Right lobe of liver (tissue), 6 donors: Measurements from ENCODE around the gene TIGD2. TPM values are rescaled to one million over a fixed set of nuclear protein-coding genes. Genes with fewer than 3 reads are reported as not detected.

Experiments
- ATAC-seq, 4 donors: fragments of 200-7000 bp; cut with Tn5 transposase; one replicate each; pipeline ENCODE4 v1.9.1; 2020; ENCODE audit warnings: mild to moderate bottlenecking in 4 of 4, moderate library complexity in 4 of 4
- DNase-seq, 3 donors: peaks; one replicate each; pipeline ENCODE4 v3.0.0-alpha.2; 2020
- H3K27ac ChIP-seq, 3 donors: fragments of 200-600 bp; one replicate each; pipeline ENCODE4 v1.8.0; 2022
- H3K27me3 ChIP-seq, 2 donors: fragments of 200-600 bp; one replicate each; pipeline ENCODE4 v1.8.0; 2022
- H3K36me3 ChIP-seq, 4 donors: fragments of 200-600 bp; sonication (generic) in 1 of 4; one replicate each; pipeline versions ENCODE4 v1.5.1 to v1.8.0; 2017 to 2022; ENCODE audit warnings: control low read depth in 1 of 4
- H3K4me1 ChIP-seq, 4 donors: fragments of 200-600 bp; sonication (generic) in 1 of 4; one replicate each; pipeline versions ENCODE4 v1.5.1 to v1.8.0; 2017 to 2022; ENCODE audit warnings: control low read depth in 1 of 4
- H3K4me3 ChIP-seq, 3 donors: fragments of 200-600 bp; one replicate each; pipeline ENCODE4 v1.8.0; 2022
- H3K9me3 ChIP-seq, 4 donors: fragments of 200-600 bp; sonication (generic) in 1 of 4; one replicate each; pipeline versions ENCODE4 v1.5.1 to v1.8.0; 2017 to 2022; ENCODE audit warnings: control low read depth in 1 of 4
- POLR2A ChIP-seq: fragments of 450-650 bp; IDR thresholded peaks from one replicate; pipeline ENCODE4 v1.6.1; 2017; ENCODE audit warnings: antibody characterized with exemption, mild to moderate bottlenecking
- WGBS: methylation state at CpG from one replicate; pipeline ENCODE4 v1.1.6; 2018; ENCODE audit warnings: low coverage, low lambda C conversion rate; ENCODE audit not compliant: insufficient coverage; ENCODE audit errors: missing lambda C conversion rate; 5-methylcytosine and 5-hydroxymethylcytosine counted together
- intact Hi-C, 2 donors: fragments of 100-400 bp; cut with DNase I; formaldehyde crosslinking; loops; one replicate each; pipeline versions ENCODE4 v1.11.2 to v1.14.1; 2022
- total RNA-seq, 6 experiments: library from RNA; depleted of rRNA in 2 of 6; stranded (reverse); fragments of >200 nt in 2 of 6; fragmentation: NEBNext Ultra II Directional in 3 of 6; extraction: Animal tissue kit (Norgen Biotek cat#: 25700) in 3 of 6; gene quantifications; one replicate each; pipeline versions ENCODE4 v1.1.0 to v1.2.4, GENCODE V29; 2016 to 2023
- TF ChIP-seq, protein P1 (sequence below), 4 donors: fragments of 200-600 bp in 3 of 4; fragments of 450-650 bp in 1 of 4; IDR thresholded peaks; one replicate each; pipeline versions ENCODE4 v1.5.1 to v1.8.0; 2016 to 2022; ENCODE audit warnings: antibody characterized with exemption in 4 of 4, mild to moderate bottlenecking in 2 of 4
- donor health status: DM: no; HTN: yes; CAD: no.
- donor health status: DM: no; HTN: no; CAD: no.
- donor health status: DM: no; HTN: no; CAD: no.
- donor health status: DM: no; HTN: yes; CAD: no.
- donor health status: DM: no; HTN: yes; CAD: no.

The TIGD2 gene
- total RNA-seq, 6 experiments from 2014 or later: 8.5 to 16.8 (median 13.8) TPM

DNA sequence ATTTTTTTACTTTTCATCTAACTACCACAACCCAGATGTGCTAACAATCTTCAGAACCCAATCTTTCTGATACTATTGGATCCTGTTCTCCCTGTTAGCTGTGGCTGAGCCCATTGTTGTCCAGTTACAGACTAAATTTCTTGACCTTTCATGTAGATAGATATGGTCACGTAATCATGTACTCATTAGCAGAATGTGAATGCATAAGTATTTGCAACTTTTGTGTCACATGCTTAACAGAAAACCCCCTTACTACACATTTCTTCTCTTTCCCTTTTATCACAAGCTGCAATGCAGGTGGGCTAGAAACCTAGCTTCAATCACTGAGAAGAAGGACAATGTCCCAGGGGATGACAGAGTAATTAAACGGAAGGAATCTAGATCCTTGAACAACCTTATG, 41.3 kb upstream of the TIGD2 start:
- Histone ChIP-seq H3K27me3 (no peaks in the 10 kb centered on the region), H3K4me1 (no peaks in the 10 kb centered on the region), H3K27ac (no peak overlapping the region), H3K4me3 (no peak overlapping the region), H3K9me3 (no peaks in the 10 kb centered on the region), H3K36me3 (no peaks in the 10 kb centered on the region)
- WGBS: 89% methylated on average over 2 of the region's 2 CpGs
- TF ChIP-seq, protein P1, sequence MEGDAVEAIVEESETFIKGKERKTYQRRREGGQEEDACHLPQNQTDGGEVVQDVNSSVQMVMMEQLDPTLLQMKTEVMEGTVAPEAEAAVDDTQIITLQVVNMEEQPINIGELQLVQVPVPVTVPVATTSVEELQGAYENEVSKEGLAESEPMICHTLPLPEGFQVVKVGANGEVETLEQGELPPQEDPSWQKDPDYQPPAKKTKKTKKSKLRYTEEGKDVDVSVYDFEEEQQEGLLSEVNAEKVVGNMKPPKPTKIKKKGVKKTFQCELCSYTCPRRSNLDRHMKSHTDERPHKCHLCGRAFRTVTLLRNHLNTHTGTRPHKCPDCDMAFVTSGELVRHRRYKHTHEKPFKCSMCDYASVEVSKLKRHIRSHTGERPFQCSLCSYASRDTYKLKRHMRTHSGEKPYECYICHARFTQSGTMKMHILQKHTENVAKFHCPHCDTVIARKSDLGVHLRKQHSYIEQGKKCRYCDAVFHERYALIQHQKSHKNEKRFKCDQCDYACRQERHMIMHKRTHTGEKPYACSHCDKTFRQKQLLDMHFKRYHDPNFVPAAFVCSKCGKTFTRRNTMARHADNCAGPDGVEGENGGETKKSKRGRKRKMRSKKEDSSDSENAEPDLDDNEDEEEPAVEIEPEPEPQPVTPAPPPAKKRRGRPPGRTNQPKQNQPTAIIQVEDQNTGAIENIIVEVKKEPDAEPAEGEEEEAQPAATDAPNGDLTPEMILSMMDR (IDR thresholded peaks at IDR 0.05): no peak
- no peak for TF ChIP-seq POLR2A
- intact Hi-C loops: no loop called here
- ATAC-seq (no peak), DNase-seq (no peak)

DNA sequence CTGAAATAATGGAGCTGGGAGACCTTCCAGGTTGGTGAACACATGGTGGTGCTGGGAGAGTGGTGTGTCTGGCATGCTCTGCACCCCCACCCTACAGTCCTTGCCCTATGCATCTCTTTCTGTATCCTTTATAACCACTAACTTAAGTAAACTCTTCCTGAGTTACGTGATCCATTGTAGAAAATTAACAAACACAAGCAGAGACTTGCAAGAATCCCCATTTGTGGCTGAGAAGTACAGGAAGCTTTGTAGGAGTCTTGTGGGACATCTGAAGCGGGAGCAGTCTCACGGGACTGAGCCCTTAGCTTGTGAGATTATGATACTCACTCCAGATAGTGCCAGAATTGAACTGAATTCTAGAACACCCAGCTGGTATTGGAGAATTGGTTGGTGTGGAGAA, 40.0 kb upstream of the TIGD2 start:
- ATAC-seq (no peak), DNase-seq (no peak)
- H3K27ac ChIP-seq: no peak overlapping the region
- no peaks in the 10 kb centered on the region for H3K9me3 ChIP-seq
- intact Hi-C loops: no loop called here
- WGBS: 74% methylated on average over 3 of the region's 3 CpGs
- no peaks in the 10 kb centered on the region for H3K36me3 ChIP-seq
- H3K4me3 ChIP-seq: no peak overlapping the region
- no peaks in the 10 kb centered on the region for H3K4me1 ChIP-seq
- no peak for TF ChIP-seq POLR2A
- TF ChIP-seq, protein P1 (IDR thresholded peaks at IDR 0.05): no peak
- no peaks in the 10 kb centered on the region for H3K27me3 ChIP-seq

DNA sequence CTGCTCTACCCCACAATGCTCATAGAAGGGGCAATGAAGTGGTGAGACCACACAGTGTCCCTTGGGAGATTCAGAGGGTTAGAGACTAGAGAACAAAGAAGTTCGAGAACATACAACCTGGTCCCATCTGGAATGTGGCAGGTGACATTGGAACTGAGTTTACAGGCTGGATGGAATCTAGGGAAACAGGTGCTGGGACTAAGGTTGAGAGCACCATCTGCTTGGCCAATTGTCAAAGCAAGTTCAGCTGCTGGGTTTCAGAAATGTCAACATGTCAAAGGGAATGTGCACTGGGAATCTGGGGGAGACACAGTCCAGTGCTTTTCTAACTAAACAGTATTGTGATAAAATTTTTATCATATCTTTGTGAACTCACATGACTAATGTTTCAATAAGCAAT, 38.4 kb upstream of the TIGD2 start:
- 60% methylated on average over 1 of the region's 1 CpG for WGBS
- ATAC-seq: no peak
- intact Hi-C loops: no loop called here
- no peak overlapping the region for H3K4me3 ChIP-seq
- H3K36me3 ChIP-seq: no peaks in the 10 kb centered on the region
- no peak overlapping the region for H3K27ac ChIP-seq
- TF ChIP-seq, protein P1 (IDR thresholded peaks at IDR 0.05): no peak
- no peak for TF ChIP-seq POLR2A
- no peaks in the 10 kb centered on the region for H3K4me1 ChIP-seq
- DNase-seq: no peak
- no peaks in the 10 kb centered on the region for H3K9me3 ChIP-seq
- no peaks in the 10 kb centered on the region for H3K27me3 ChIP-seq

DNA sequence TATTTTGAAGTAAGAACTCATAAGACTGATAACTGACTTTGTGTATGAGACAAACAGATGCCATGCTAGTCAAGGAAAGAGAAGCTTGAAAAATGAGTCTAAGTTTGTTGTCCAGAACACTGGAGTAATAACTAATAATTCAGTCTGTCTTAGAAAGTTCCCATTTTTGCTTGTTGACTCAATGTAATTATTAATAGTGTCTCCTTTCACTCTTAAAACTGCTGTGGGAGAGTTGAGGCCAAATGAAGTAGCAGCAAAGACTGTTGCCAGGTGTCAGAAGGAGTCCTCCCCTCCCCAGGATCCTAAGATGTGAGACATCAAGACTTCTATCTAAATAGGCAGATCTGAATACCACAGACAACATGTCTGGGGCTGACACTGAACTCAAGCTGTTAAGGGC, 33.6 kb upstream of the TIGD2 start:
- Histone ChIP-seq H3K4me3 (no peak overlapping the region), H3K27ac (no peak overlapping the region), H3K36me3 (no peaks in the 10 kb centered on the region), H3K9me3 (no peaks in the 10 kb centered on the region), H3K4me1 (no peaks in the 10 kb centered on the region), H3K27me3 (no peaks in the 10 kb centered on the region)
- TF ChIP-seq, protein P1 (IDR thresholded peaks at IDR 0.05): no peak
- TF ChIP-seq POLR2A: no peak
- ATAC-seq (no peak), DNase-seq (no peak)
- intact Hi-C loops: no loop called here

DNA sequence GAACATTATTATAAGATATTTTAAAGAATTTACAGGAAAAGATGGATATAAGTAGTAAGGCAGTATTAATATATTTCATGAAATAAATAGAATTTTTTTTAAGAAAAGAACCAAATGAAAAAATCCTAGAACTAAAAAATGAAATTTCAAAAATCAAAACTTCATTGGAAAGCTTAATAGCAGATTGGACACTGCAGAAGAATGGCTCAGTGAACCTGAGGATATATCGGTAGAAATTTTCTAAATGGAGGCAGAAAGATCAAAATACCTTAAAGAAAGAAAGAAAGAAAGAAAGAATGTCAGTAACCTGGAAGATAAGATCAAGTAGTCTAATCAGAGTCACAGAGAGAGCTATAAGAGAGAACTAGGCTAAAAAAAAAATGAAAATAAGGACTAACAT, 33.0 kb upstream of the TIGD2 start:
- Histone ChIP-seq H3K36me3 (no peaks in the 10 kb centered on the region), H3K4me3 (no peak overlapping the region), H3K4me1 (no peaks in the 10 kb centered on the region), H3K9me3 (no peaks in the 10 kb centered on the region), H3K27ac (no peak overlapping the region), H3K27me3 (no peaks in the 10 kb centered on the region)
- ATAC-seq: no peak
- intact Hi-C loops: no loop called here
- DNase-seq: no peak
- no CpG with 5 or more reads among the region's 1 CpG for WGBS
- TF ChIP-seq POLR2A: no peak
- TF ChIP-seq, protein P1 (IDR thresholded peaks at IDR 0.05): no peak
